ENCODE measurements around the gene NEGR1.

NEGR1 gene

DNA sequence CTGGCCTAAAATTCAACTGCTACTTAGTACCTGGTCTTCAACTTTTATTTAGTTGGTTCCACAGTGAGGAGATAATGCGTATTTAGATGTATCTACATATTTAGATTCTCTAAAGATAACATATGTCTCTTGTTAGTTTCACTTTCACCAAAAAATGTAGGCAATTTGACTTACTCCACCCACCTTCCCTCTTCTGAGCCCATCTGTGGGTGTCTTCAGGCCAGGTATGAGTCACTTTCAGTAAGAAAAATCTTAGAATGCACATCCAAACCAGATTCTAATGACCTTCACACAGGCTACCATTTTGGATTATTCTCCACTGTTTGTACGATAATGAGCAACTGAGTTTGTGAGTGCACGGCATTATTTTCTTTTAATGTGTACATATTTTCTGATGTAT lies 501.7 kb downstream of the NEGR1 start:
- DNase-seq (ENCODE audit: low read depth in 2 of 2), result peak in 1 of 2 donors; percentile 26

DNA sequence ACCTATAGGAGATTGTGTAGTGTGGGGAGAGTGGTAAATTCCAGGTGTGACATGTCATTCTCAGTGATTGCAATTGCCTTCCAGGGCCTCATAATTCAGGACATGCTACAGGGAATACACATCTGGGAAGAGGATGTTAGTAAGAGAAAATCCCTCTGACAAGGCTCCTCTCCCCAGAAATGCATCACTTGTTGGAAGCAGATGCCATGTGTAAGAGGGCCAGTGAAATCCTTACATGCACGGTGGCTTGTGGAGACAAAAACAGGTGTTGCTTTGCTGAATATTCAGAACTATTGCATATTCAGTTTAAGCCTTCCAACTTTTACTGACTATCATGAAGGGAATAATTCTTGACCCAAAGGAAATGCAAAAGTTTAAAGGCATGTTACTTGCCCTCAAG lies 503.4 kb downstream of the NEGR1 start:
- no peak for DNase-seq (ENCODE audit: low read depth in 2 of 2)
- H3K4me3 ChIP-seq (replicated peaks in 1 of 2; ENCODE audit: low read depth in 2 of 2, low read length in 2 of 2), result no peak overlapping the region
- TF ChIP-seq, protein P1, sequence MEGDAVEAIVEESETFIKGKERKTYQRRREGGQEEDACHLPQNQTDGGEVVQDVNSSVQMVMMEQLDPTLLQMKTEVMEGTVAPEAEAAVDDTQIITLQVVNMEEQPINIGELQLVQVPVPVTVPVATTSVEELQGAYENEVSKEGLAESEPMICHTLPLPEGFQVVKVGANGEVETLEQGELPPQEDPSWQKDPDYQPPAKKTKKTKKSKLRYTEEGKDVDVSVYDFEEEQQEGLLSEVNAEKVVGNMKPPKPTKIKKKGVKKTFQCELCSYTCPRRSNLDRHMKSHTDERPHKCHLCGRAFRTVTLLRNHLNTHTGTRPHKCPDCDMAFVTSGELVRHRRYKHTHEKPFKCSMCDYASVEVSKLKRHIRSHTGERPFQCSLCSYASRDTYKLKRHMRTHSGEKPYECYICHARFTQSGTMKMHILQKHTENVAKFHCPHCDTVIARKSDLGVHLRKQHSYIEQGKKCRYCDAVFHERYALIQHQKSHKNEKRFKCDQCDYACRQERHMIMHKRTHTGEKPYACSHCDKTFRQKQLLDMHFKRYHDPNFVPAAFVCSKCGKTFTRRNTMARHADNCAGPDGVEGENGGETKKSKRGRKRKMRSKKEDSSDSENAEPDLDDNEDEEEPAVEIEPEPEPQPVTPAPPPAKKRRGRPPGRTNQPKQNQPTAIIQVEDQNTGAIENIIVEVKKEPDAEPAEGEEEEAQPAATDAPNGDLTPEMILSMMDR (IDR thresholded peaks at IDR 0.05; ENCODE audit: low read depth, low read length), result no peak

More for the DNA sequence above, 501.7 kb downstream of the NEGR1 start:
- TF ChIP-seq, protein P1 (IDR thresholded peaks at IDR 0.05; ENCODE audit: low read depth, low read length), result no peak
- H3K4me3 ChIP-seq (replicated peaks in 1 of 2; ENCODE audit: low read depth in 2 of 2, low read length in 2 of 2), result no peak overlapping the region

DNA sequence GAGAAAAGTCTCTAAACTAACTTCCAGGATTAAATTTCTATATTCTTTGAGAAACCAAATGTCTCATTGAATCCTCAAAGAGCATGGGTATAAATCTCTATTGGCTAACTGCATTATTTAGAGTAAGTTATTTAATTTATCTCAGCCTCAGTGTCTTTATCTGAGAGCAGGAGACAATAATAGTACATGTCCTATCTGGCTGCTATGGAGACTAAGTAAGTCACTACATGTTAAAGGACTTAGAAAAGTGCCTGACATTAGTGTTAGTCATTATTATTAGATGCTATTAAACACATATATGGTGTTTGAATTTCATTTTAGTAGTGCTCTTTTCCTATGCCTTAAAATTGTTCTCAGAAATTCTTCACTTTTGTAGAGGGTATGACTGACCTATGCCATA lies 505.2 kb downstream of the NEGR1 start:
- H3K4me3 ChIP-seq (replicated peaks in 1 of 2; ENCODE audit: low read depth in 2 of 2, low read length in 2 of 2), result no peak overlapping the region
- no peak for DNase-seq (ENCODE audit: low read depth in 2 of 2)
- TF ChIP-seq, protein P1 (IDR thresholded peaks at IDR 0.05; ENCODE audit: low read depth, low read length), result no peak

GRCh38 chr1:71774705-71775104 lies 507.6 kb downstream of the NEGR1 start:
- no peak overlapping the region for H3K4me3 ChIP-seq (replicated peaks in 1 of 2; ENCODE audit: low read depth in 2 of 2, low read length in 2 of 2)
- no peak for DNase-seq (ENCODE audit: low read depth in 2 of 2)
- TF ChIP-seq, protein P1 (IDR thresholded peaks at IDR 0.05; ENCODE audit: low read depth, low read length), result no peak

GRCh38 chr1:71770121-71770520 lies 512.2 kb downstream of the NEGR1 start:
- TF ChIP-seq, protein P1 (IDR thresholded peaks at IDR 0.05; ENCODE audit: low read depth, low read length), result no peak
- DNase-seq (ENCODE audit: low read depth in 2 of 2), result peak; percentile 9 to 58
- no peak overlapping the region for H3K4me3 ChIP-seq (replicated peaks in 1 of 2; ENCODE audit: low read depth in 2 of 2, low read length in 2 of 2)

GRCh38 chr1:71766748-71767147 lies 515.6 kb downstream of the NEGR1 start:
- TF ChIP-seq, protein P1 (IDR thresholded peaks at IDR 0.05; ENCODE audit: low read depth, low read length), result no peak
- DNase-seq (ENCODE audit: low read depth in 2 of 2), result no peak
- H3K4me3 ChIP-seq (replicated peaks in 1 of 2; ENCODE audit: low read depth in 2 of 2, low read length in 2 of 2), result no peak overlapping the region

Data from cardiac fibroblast (primary cell).